ENCODE results near the gene CASP5. TPM values are rescaled to one million over a fixed set of nuclear protein-coding genes. Genes with fewer than 3 reads are reported as not detected.
"Not testable (repeated sequence)": the region's sequence is repeated elsewhere in the genome, so short reads cannot be mapped to it uniquely, and the experiment has no call there.

CASP5 gene
- polyA plus RNA-seq, 1 donor from 2014 or later: not detected

- H3K9me3 ChIP-seq (ENCODE audit: low read length): no peaks in the 10 kb centered on the region
- H3F3A ChIP-seq (ENCODE audit: insufficient read depth, low read length, poor library complexity, severe bottlenecking): no peaks in the 10 kb centered on the region
- H3K79me2 ChIP-seq (replicated peaks; ENCODE audit: insufficient read depth, low read length): no peaks in the 10 kb centered on the region
- no peaks in the 10 kb centered on the region for H4K20me1 ChIP-seq (ENCODE audit: insufficient read depth)
- no peak overlapping the region for H3K4me2 ChIP-seq (ENCODE audit: low read length)
- no peaks in the 10 kb centered on the region for H3K27me3 ChIP-seq (ENCODE audit: insufficient read depth, low read depth, low read length)
- H3K9me2 ChIP-seq (ENCODE audit: insufficient read depth, low read length): no peaks in the 10 kb centered on the region
- H2AFZ ChIP-seq (ENCODE audit: low read depth, low read length): no peak overlapping the region
- H3K9ac ChIP-seq (ENCODE audit: low read length): no peak overlapping the region
- H3K4me3 ChIP-seq (ENCODE audit: low read length): no peak overlapping the region
- no peak for TF ChIP-seq EZH2 (IDR thresholded peaks at IDR 0.05; ENCODE audit: borderline replicate concordance, insufficient read depth, low read length, poor library complexity, severe bottlenecking)
- no peak for TF ChIP-seq EP300 (conservative IDR thresholded peaks at IDR 0.05; ENCODE audit: poor library complexity, severe bottlenecking)
- no peak for TF ChIP-seq REST (IDR thresholded peaks at IDR 0.05; ENCODE audit: borderline replicate concordance)
- no peak for TF ChIP-seq MXI1 (conservative IDR thresholded peaks at IDR 0.05; ENCODE audit: poor library complexity, severe bottlenecking)
- no peak for TF ChIP-seq TAF1 (IDR thresholded peaks at IDR 0.05; ENCODE audit: low read depth)
- no peak for TF ChIP-seq SMC3 (conservative IDR thresholded peaks at IDR 0.05; ENCODE audit: poor library complexity)
- H3K27ac ChIP-seq (ENCODE audit: low read length): no peak overlapping the region
- no peaks in the 10 kb centered on the region for H3K36me3 ChIP-seq (ENCODE audit: insufficient read depth, low read length)
Observed at GRCh38 chr11:105071089-105071732, 48.2 kb upstream of the CASP5 start.

- Histone ChIP-seq H3K9ac (ENCODE audit: low read length) (no peak overlapping the region), H3K4me3 (ENCODE audit: low read length) (no peak overlapping the region), H3K9me2 (ENCODE audit: insufficient read depth, low read length) (no peaks in the 10 kb centered on the region), H3F3A (ENCODE audit: insufficient read depth, low read length, poor library complexity, severe bottlenecking) (no peaks in the 10 kb centered on the region), H3K79me2 (replicated peaks; ENCODE audit: insufficient read depth, low read length) (no peaks in the 10 kb centered on the region), H3K4me2 (ENCODE audit: low read length) (no peak overlapping the region), H4K20me1 (ENCODE audit: insufficient read depth) (no peaks in the 10 kb centered on the region), H3K27me3 (ENCODE audit: insufficient read depth, low read depth, low read length) (no peaks in the 10 kb centered on the region), H3K36me3 (ENCODE audit: insufficient read depth, low read length) (no peaks in the 10 kb centered on the region), H3K9me3 (ENCODE audit: low read length) (no peaks in the 10 kb centered on the region), H2AFZ (ENCODE audit: low read depth, low read length) (no peak overlapping the region), H3K27ac (ENCODE audit: low read length) (no peak overlapping the region)
- TF ChIP-seq REST (IDR thresholded peaks at IDR 0.05; ENCODE audit: borderline replicate concordance): no peak
Observed at GRCh38 chr11:105070306-105070705, 47.3 kb upstream of the CASP5 start.

GRCh38 chr11:105069749-105070148, 46.8 kb upstream of the CASP5 start:
- H3K27me3 ChIP-seq (ENCODE audit: insufficient read depth, low read depth, low read length); H3K9me3 ChIP-seq (ENCODE audit: low read length); H3K36me3 ChIP-seq (ENCODE audit: insufficient read depth, low read length); H3K4me3 ChIP-seq (ENCODE audit: low read length); H3K4me2 ChIP-seq (ENCODE audit: low read length); H3K79me2 ChIP-seq (replicated peaks; ENCODE audit: insufficient read depth, low read length); H3K27ac ChIP-seq (ENCODE audit: low read length); H3K9ac ChIP-seq (ENCODE audit: low read length); H4K20me1 ChIP-seq (ENCODE audit: insufficient read depth); H3K9me2 ChIP-seq (ENCODE audit: insufficient read depth, low read length); H3F3A ChIP-seq (ENCODE audit: insufficient read depth, low read length, poor library complexity, severe bottlenecking); H2AFZ ChIP-seq (ENCODE audit: low read depth, low read length): not testable (repeated sequence)

GRCh38 chr11:105063245-105063941, 40.4 kb upstream of the CASP5 start:
- not testable (repeated sequence) for H3K27me3 ChIP-seq (ENCODE audit: insufficient read depth, low read depth, low read length); H4K20me1 ChIP-seq (ENCODE audit: insufficient read depth); H3K9ac ChIP-seq (ENCODE audit: low read length); H2AFZ ChIP-seq (ENCODE audit: low read depth, low read length); H3K9me3 ChIP-seq (ENCODE audit: low read length); H3K36me3 ChIP-seq (ENCODE audit: insufficient read depth, low read length); H3F3A ChIP-seq (ENCODE audit: insufficient read depth, low read length, poor library complexity, severe bottlenecking); H3K9me2 ChIP-seq (ENCODE audit: insufficient read depth, low read length); H3K27ac ChIP-seq (ENCODE audit: low read length); H3K4me2 ChIP-seq (ENCODE audit: low read length); H3K4me3 ChIP-seq (ENCODE audit: low read length); H3K79me2 ChIP-seq (replicated peaks; ENCODE audit: insufficient read depth, low read length)
